ENCODE data around the gene STK33.

Gene STK33

DNA sequence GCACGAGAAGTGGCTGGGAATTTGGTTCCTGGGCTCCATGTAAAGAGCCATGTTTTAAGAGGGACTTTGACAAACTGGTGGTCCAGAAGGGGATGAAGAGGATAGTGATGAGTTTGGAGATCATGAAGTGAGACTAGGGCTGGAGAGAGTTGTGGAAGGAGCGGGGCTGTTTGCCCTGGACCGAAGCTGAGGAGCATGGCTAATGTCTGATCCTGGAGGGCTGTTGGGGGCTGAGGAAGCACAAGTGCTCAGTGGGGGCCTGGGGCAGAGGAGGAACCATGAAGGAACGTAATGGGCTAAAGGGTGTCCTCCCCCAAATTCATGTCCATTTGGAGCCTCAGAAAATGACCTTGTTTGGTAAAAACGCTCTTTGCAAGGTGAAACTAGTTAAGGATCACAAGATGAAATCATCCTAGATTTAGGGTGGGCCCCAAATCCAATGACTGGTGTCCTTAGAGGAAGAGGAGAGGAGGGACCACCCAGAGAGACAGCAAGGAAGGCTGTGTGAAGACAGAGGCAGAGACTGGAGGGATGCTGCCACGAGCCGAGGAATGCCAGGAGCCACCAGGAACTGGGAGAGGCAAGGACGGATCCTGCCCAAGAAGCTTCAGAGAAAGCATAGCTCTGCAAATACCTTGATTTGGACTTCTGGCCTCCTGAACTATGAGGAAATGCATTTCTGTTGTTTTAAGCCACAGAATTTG is 223.1 kb downstream of the STK33 start:
- DNase-seq, result no peak

GRCh38 chr11:8369592-8370205 is 224.3 kb downstream of the STK33 start:
- no peak for DNase-seq

DNA sequence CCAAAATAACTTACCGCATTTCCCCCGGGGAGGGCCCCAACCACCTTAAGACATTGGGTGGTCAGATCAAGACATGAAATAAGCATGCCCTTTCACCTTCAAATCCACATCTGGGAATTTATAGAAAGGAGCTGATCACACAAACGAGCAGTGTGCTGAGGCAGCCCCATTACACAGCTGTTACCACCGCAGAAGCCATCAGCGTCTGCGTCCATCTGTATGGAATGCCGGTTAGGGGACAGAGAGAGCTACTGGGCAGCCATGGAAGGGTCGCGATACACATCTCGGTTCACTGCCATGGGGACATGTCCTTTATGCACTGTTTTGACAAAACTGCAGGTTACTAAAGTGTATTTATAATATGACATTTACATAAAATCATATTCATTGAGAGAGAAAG is 225.3 kb downstream of the STK33 start:
- no peak for DNase-seq

- no peak for DNase-seq
Measured at GRCh38 chr11:8368194-8368593, 225.8 kb downstream of the STK33 start.

- DNase-seq, result no peak
Measured at GRCh38 chr11:8366316-8366715, 227.7 kb downstream of the STK33 start.

DNA sequence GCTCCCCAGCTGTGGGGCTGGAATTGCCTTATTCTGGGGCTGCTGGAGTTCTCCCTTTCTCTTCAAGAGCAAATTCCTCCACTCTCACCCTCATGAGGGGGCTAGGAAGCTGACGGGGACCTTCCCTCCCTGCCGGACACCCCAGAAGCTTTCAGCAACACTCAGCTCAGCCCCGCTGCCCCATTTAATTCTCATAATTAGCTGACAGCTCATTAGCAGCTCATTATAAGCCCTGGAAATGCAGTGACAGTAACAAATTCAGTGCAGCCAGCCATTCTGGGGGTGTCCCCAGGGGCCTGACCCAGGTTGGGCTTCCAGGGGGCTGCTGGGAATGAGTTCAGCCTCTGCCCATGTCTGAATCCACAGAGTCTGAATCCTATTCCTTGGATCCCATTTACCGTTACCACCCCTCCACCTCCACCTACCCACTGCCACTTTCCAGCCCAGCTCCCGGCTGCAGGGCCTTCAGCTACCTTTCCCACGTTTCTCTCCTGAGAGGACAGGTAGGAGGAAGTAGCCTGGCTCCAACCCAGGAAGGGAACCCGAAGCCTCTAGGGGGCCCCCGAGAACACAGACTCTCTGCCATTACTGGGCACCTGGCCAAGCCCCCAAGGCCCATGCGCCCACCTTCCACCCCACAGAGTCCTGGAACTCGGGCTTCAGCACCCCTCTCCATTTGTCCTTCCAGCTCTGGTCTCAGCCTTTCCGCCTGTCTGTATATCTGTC is 228.6 kb downstream of the STK33 start:
- no peak for DNase-seq

DNA sequence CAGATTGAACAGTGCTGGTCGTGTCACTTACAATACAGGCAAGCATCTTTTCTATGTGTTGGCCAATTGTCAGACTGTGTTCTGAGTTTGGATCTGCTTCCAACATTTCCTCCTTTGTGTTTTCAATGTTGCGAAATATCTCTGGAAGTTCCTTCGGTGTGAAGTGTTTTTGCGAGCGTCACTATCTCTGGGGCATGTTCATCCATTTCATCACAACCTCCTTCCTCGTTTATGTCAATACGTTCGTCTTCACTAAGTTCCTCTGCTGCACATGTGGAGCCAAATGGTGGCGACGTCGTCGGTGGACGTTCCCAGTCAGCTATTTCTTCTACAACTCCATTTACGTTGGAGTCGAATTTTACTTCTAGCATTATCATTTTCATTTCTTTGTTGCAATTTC is 230.1 kb downstream of the STK33 start:
- no peak for DNase-seq

GRCh38 chr11:8362899-8363298 is 231.1 kb downstream of the STK33 start:
- no peak for DNase-seq

- DNase-seq, result no peak
Measured at GRCh38 chr11:8362491-8362890, 231.5 kb downstream of the STK33 start.

DNA sequence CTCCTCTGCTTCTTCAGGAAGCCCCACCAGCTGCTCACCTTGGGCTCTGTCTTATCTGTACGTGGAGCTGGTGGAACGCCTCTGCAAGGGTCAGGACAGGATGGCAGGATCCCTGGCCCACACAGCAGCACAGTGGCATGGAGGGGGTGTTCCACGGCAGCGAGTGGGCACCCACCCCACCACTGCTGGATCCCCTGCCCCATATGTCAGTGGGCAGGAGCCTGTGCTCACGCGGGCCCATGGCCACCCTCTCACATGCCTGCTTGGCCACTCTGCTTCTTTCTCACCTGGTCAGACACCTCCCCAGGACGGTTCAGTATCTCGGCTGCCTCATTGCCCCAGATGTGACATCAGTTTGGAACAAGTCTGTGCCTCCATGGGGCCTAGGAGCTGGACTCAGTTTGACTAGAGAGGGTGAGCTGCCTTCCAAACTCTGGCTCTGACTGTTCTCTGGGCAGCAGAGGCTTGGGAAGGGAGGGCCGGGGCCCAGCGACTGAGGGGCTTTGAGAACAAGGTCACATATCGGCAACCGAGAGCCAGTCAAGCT is 232.3 kb downstream of the STK33 start:
- no peak for DNase-seq

DNA sequence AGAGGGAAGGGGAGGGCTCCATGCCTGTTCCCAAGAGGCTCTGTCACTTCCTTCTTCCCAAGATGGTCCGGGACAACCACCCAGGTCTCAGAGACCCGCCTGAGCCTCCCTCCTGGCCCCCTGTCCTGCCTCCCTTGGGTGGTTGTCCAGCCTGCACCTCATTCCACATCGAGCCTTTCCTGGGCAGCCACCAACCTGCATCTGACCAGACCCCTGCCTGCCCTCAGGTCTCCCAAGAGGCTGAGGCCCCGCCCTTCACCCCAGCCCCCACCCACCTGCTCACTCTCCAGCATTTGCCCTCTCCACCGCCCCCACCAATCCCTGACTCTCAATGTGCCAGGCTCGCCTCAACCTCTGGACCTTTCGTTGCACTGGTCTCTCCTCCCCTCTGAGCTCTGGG is 232.8 kb downstream of the STK33 start:
- no peak for DNase-seq

- DNase-seq, result no peak
Measured at GRCh38 chr11:8360086-8360828, 233.8 kb downstream of the STK33 start.

DNA sequence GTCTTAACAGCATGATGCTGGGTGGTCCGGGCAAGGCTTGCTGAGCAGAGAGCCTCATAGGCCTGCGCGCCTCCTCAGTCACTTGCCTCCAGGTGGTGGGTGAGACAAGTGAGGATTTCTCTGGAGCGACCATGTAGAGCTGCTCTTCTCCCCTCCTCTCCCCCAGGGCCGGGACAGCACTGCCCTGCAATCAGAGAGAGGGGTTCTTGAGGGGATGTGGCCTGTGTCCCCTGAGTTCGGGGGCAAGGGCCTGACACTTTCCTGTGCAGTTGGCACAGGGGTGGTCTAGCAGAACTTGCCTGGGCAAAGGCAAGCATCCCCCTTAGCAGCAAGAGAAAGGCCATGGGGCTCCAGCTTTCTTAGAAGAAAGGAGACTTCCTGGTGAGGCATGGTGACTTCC is 234.5 kb downstream of the STK33 start:
- DNase-seq, result no peak

DNA sequence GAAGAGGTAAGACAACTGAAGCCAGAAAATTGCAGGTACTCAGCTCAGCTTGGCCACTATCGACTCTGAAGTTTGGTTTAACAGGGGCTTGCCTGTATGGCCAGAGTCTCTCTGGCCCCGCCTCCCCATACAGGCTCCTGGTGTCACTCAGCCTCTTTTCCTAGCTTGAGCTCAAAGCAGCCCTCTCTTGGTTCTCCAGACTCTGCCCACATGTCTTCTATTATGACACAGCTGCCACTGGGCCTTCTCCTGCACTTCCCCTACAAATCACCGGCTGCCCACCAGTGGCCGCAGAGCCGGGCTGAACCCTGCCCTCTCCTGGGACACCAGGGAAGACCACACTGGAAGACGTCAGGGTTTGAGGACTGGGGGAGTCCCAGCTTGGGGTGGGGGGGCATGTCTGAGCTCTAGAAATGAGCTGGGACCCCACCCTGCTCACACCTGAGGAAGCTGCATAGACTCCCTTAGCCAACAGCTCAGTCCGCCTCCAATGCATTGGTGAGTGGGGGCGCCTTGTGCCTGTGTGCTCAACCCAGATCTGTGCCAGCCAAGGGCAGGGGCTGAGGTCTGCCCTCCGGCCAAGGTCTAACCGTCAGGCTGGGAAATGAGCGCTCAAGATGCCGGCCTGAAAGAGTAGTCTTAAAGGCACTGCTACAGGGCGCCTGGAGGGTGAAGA is 236.0 kb downstream of the STK33 start:
- DNase-seq, result no peak

DNA sequence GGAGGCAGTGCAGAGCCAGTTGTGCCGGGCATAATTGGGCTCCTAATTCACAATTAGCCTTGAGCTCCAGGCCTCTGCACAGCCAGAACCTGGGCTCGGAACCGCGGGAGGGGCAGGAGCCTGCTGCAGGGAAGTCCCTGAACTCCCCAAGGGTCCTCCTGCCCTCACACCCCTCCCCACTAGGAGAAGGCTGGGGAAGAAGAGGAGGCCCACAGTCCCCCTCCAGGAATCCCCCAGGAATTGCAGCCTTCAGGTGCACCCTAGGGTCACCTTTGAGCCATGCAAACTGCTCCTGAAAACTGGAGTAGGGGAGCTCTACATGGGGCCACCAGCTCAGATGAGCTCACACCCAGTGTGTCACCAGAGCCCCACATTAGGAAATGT is 236.5 kb downstream of the STK33 start:
- no peak for DNase-seq

DNA sequence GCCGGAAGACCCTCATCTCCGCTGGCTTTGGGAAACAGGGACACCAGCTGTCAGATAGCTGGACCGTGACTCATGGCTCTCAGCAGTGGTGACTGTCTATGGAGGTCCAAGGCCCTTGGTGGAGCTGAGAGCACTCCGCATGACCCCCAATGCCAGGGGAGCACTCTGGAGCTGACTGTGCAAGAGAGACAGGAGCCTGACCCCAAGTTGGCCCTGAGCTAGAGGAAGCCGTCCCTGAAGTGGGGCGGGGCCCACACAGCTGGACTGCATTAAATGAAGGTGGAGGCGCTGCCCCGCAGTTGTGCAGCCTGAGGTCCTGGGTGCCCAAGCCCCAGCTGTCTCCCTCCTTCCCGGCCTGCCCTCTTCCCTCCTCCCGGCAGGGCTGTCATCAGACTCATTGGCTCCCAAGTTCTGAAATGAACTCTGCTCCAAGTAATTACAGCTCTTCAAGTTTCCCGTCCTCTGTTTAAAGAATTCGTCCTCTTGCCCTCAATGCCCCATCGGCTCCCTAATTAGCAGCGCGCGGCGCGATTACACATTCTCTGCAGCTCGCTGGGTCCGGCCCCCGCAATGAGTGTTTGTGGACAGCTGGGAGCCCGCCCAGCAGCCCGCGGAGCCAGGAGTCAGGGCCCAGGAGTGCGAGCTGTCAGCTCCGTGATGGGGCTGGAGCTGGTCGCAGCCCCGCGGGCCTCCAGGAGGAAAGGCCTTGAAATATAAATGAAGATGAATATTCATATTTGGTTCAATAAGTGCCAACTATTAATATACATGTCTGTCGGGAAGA is 237.1 kb downstream of the STK33 start:
- no peak for DNase-seq

- no peak for DNase-seq
Measured at GRCh38 chr11:8356216-8356615, 237.8 kb downstream of the STK33 start.

DNA sequence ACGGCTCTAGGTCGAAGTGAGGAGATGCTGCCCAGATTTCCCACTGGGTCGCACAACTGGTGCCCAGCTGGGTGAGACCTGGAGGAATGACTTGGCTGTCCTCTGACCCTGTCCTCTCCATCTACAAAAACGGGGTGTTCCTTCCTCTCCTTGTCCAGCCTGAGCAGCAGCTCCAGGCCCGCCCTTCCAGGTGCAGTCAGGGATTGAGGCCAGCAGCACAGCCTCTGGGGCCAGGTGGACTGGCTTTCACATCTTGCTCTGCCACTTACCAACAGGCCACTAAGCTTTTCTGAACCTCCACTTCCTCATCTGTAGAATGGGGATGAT is 238.6 kb downstream of the STK33 start:
- no peak for DNase-seq

- DNase-seq, result no peak
Measured at GRCh38 chr11:8354622-8355415, 239.2 kb downstream of the STK33 start.

DNA sequence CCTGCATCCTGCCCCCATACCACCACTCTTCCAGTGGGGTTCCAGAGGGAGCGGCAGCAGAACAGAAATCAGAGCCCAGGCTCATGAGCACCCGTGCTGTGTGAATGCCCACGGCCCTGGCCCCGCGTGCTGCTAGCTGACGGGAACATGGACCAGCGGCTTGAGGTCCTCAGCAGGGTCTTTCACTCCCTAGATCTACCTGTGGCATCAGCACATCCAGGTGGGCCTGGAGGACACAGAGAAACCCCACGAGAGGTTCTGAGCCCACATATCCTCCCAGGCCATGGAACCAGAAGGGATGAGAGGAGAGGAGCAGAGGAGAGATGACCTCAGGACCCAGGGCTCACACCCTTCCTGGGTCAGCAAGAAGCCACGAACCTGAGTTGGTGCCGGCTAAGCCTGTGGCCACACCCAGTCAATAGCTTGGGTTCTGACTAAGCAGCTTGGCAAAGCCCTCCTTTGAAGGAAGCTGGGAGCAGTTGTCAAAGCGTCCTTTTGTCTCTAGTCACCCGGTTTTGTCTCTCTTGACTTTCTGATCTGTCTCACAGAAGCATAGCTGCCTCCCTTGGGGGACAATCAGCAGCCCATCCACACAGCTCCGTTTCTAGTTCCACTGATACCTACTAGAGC is 241.0 kb downstream of the STK33 start:
- no peak for DNase-seq
